ENCODE results near the gene RAB24.
A peak's percentile ranks its signal among the peaks of the same experiment; 100 is the strongest.
"Not testable (repeated sequence)": the region's sequence is repeated elsewhere in the genome, so short reads cannot be mapped to it uniquely, and the experiment has no call there.

The RAB24 gene

DNA sequence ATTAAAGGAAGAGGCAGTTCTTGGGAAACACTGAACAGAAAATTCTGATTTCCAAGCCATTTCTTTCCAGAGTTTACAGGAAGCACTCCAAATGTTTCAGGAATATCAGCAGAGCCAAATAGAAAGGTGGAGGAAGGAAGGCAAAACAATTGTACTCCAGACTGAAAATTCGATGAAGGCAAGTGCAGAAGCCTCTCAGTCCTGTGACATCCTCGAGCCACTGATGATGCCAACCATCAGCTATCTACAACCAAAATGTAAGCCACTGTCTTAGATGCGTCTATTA lies 45.8 kb upstream of the RAB24 start:
- H3K36me3 ChIP-seq = peaks cover 22% of the 10 kb centered on the region

DNA sequence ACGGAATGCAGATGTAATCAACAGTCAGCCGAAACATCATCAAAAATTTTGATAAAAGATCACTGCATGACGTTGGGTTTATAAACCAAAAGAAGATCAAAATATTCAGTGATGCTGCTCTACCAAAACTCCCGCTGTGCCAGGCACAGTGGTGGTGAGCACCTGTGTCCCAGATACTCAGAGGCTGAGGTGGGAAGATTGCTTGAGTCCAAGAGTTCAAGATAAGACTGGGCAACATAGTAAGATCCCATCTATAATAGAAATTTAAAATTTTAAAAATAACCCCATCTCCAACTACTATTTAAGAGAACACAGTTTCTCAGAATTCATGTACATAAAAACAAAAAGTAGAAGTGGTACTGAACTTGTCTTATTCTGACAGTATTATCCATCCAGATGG lies 44.2 kb upstream of the RAB24 start:
- TF ChIP-seq CTCF (IDR thresholded peaks at IDR 0.05) = no peak
- no peaks in the 10 kb centered on the region for H3K9me3 ChIP-seq
- no peaks in the 10 kb centered on the region for H3K27me3 ChIP-seq
- H3K36me3 ChIP-seq = peaks cover 27% of the 10 kb centered on the region
- H3K27ac ChIP-seq = no peak overlapping the region
- no peak overlapping the region for H3K4me3 ChIP-seq (ENCODE audit: low read depth in 1 of 2, low read length in 1 of 2)
- H3K4me1 ChIP-seq (ENCODE audit: control insufficient read depth in 1 of 2, insufficient read depth in 1 of 2, low read depth in 1 of 2, low read length in 1 of 2) = peaks cover 35 to 37% of the 10 kb centered on the region in 2 experiments

More for the DNA sequence above, 45.8 kb upstream of the RAB24 start:
- TF ChIP-seq CTCF (IDR thresholded peaks at IDR 0.05) = no peak
- Histone ChIP-seq H3K27me3 (no peaks in the 10 kb centered on the region), H3K9me3 (no peaks in the 10 kb centered on the region), H3K27ac (peak overlapping the region; percentile 13), H3K4me3 (ENCODE audit: low read depth in 1 of 2, low read length in 1 of 2) (no peak overlapping the region), H3K4me1 (ENCODE audit: control insufficient read depth in 1 of 2, insufficient read depth in 1 of 2, low read depth in 1 of 2, low read length in 1 of 2) (peaks cover 51% of the 10 kb centered on the region in 2 experiments)

DNA sequence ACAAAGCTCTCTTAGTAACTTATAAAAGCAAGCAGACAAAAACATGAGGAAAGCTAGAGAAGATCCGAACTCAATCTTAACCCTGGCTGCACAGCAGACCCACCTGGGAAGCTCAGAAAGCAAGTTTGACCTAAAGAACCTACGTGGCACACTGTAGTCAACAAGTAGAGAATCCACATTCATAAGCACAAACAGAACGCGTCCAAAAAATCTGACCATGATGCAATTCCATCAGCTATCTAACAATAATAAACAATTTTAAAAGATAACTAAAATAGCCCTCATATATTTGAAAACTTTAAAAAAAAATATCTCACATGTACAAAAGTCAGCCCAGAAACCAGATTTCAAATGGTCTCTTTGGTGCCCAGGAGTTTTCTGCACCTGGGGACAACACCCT lies 43.3 kb upstream of the RAB24 start:
- Histone ChIP-seq H3K4me3 (ENCODE audit: low read depth in 1 of 2, low read length in 1 of 2) (no peak overlapping the region), H3K27ac (no peak overlapping the region), H3K9me3 (no peaks in the 10 kb centered on the region), H3K27me3 (no peaks in the 10 kb centered on the region), H3K4me1 (ENCODE audit: control insufficient read depth in 1 of 2, insufficient read depth in 1 of 2, low read depth in 1 of 2, low read length in 1 of 2) (peaks cover 26 to 28% of the 10 kb centered on the region in 2 experiments), H3K36me3 (peaks cover 27% of the 10 kb centered on the region)
- no peak for TF ChIP-seq CTCF (IDR thresholded peaks at IDR 0.05)

DNA sequence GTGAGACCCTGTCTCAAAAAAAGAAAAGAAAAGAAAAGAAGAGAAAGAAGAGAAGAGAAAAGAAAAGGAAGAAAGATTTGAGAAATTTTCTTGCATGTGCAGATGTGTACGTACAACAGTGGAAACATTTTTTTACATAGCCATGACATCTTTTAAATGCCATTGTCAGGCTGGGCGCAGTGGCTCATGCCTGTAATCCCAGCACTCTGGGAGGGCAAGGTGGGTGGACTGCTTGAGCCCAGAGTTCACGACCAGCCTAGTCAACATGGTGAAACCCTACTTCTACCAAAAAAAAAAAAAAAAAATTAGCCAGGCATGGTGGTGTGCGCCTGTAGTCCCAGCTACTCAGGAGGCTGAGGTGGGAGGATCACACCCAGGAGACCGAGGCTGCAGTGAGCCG lies 41.4 kb upstream of the RAB24 start:
- H3K4me3 ChIP-seq (ENCODE audit: low read depth in 1 of 2, low read length in 1 of 2) = no peak overlapping the region
- peaks cover 18 to 24% of the 10 kb centered on the region in 2 experiments for H3K4me1 ChIP-seq (ENCODE audit: control insufficient read depth in 1 of 2, insufficient read depth in 1 of 2, low read depth in 1 of 2, low read length in 1 of 2)
- no peaks in the 10 kb centered on the region for H3K27me3 ChIP-seq
- H3K36me3 ChIP-seq = peaks cover 25% of the 10 kb centered on the region
- TF ChIP-seq CTCF (IDR thresholded peaks at IDR 0.05) = no peak
- H3K9me3 ChIP-seq = no peaks in the 10 kb centered on the region
- H3K27ac ChIP-seq = no peak overlapping the region

- peaks cover 18 to 24% of the 10 kb centered on the region in 2 experiments for H3K4me1 ChIP-seq (ENCODE audit: control insufficient read depth in 1 of 2, insufficient read depth in 1 of 2, low read depth in 1 of 2, low read length in 1 of 2)
- TF ChIP-seq CTCF (IDR thresholded peaks at IDR 0.05) = no peak
- no peak overlapping the region for H3K27ac ChIP-seq
- H3K9me3 ChIP-seq = no peaks in the 10 kb centered on the region
- peaks cover 14% of the 10 kb centered on the region for H3K36me3 ChIP-seq
- H3K4me3 ChIP-seq (ENCODE audit: low read depth in 1 of 2, low read length in 1 of 2) = no peak overlapping the region
- no peaks in the 10 kb centered on the region for H3K27me3 ChIP-seq
Measured at GRCh38 chr5:177343777-177344176, 40.3 kb upstream of the RAB24 start.

- Histone ChIP-seq H3K4me1 (ENCODE audit: control insufficient read depth in 1 of 2, insufficient read depth in 1 of 2, low read depth in 1 of 2, low read length in 1 of 2) (peaks cover 26 to 28% of the 10 kb centered on the region in 2 experiments), H3K36me3 (peaks cover 14% of the 10 kb centered on the region)
- H3K9me3 ChIP-seq; H3K27ac ChIP-seq; H3K27me3 ChIP-seq; H3K4me3 ChIP-seq (ENCODE audit: low read depth in 1 of 2, low read length in 1 of 2): not testable (repeated sequence)
Measured at GRCh38 chr5:177343000-177343399, 39.5 kb upstream of the RAB24 start.
